ENCODE results near the gene CHST9. TPM values are rescaled to one million over a fixed set of nuclear protein-coding genes. Genes with fewer than 3 reads are reported as not detected.

Gene CHST9
- total RNA-seq, 1 donor from 2014 or later: 0.21 TPM

- Histone ChIP-seq H3K4me1 (no peaks in the 10 kb centered on the region), H3K9me3 (no peaks in the 10 kb centered on the region), H3K4me3 (no peak overlapping the region), H3K27me3 (no peaks in the 10 kb centered on the region), H3K27ac (no peak overlapping the region), H3K36me3 (no peaks in the 10 kb centered on the region)
- intact Hi-C loops (cut with DNase I): no loop called here
- no peak for TF ChIP-seq CTCF (IDR thresholded peaks at IDR 0.05)
- DNase-seq (ENCODE audit: low spot score in 2 of 2): no peak
Observed at GRCh38 chr18:27141876-27142275, 43.2 kb downstream of the CHST9 start.

GRCh38 chr18:27138079-27138478 lies 47.0 kb downstream of the CHST9 start:
- no peaks in the 10 kb centered on the region for H3K4me1 ChIP-seq
- no peak overlapping the region for H3K27ac ChIP-seq
- DNase-seq (ENCODE audit: low spot score in 2 of 2): no peak
- H3K9me3 ChIP-seq: no peaks in the 10 kb centered on the region
- H3K4me3 ChIP-seq: no peak overlapping the region
- intact Hi-C loops (cut with DNase I): no loop called here
- TF ChIP-seq CTCF (IDR thresholded peaks at IDR 0.05): no peak
- H3K27me3 ChIP-seq: no peaks in the 10 kb centered on the region
- no peaks in the 10 kb centered on the region for H3K36me3 ChIP-seq

- Histone ChIP-seq H3K9me3 (no peaks in the 10 kb centered on the region), H3K4me3 (no peak overlapping the region), H3K36me3 (no peaks in the 10 kb centered on the region), H3K27me3 (no peaks in the 10 kb centered on the region), H3K27ac (no peak overlapping the region), H3K4me1 (no peaks in the 10 kb centered on the region)
- DNase-seq (ENCODE audit: low spot score in 2 of 2): no peak
- intact Hi-C loops (cut with DNase I): no loop called here
- no peak for TF ChIP-seq CTCF (IDR thresholded peaks at IDR 0.05)
Observed at GRCh38 chr18:27136208-27136535, 48.9 kb downstream of the CHST9 start.

GRCh38 chr18:27135504-27136207 lies 49.5 kb downstream of the CHST9 start:
- Histone ChIP-seq H3K36me3 (no peaks in the 10 kb centered on the region), H3K9me3 (no peaks in the 10 kb centered on the region), H3K4me3 (no peak overlapping the region), H3K27ac (no peak overlapping the region), H3K27me3 (no peaks in the 10 kb centered on the region), H3K4me1 (no peaks in the 10 kb centered on the region)
- DNase-seq (ENCODE audit: low spot score in 2 of 2): no peak
- intact Hi-C loops (cut with DNase I): no loop called here
- no peak for TF ChIP-seq CTCF (IDR thresholded peaks at IDR 0.05)

- no peak overlapping the region for H3K4me3 ChIP-seq
- H3K27me3 ChIP-seq: no peaks in the 10 kb centered on the region
- DNase-seq (ENCODE audit: low spot score in 2 of 2): no peak
- intact Hi-C loops (cut with DNase I): no loop called here
- no peak overlapping the region for H3K27ac ChIP-seq
- no peaks in the 10 kb centered on the region for H3K4me1 ChIP-seq
- no peak for TF ChIP-seq CTCF (IDR thresholded peaks at IDR 0.05)
- no peaks in the 10 kb centered on the region for H3K36me3 ChIP-seq
- no peaks in the 10 kb centered on the region for H3K9me3 ChIP-seq
Observed at GRCh38 chr18:27130065-27130630, 55.0 kb downstream of the CHST9 start.
